ENCODE data around the gene LMNTD2.

The LMNTD2 gene

GRCh38 chr11:568306-569157 lies 8.0 kb upstream of the LMNTD2 start:
- peak; percentile 83 to 91 for DNase-seq (ENCODE audit: low read depth in 1 of 2, low spot score in 1 of 2)

DNA sequence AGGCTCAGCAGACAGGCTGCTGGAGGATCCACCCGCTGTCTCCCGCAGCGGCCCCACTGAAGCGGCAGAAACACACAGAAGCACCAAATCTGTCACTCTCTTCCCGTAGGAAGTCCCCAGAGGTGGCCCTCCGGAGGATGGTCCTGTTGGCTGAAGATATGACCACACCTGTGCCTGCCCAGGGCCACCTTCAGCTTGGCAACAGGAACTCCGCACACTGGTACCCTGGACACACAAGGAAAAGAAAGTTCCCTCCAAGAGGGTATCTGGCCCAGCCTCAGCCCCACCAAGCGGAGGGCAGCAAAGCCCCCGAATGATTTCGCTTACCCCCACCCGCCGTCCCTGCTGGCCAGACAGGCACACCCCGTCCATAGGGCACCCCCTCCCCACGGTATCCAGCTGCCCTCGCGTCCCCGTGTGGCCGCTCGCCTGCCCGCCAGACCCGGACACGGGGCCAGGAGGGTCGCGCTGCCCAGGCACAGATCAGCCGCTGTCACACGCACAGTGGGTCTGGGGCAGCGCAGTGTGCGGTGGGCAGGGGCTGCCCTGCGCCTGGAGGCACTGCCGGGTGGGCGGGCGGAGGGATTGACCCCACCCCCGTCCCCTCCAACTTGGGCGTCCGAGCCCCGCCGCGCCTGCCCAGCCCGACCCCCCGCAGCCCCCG lies 7.2 kb upstream of the LMNTD2 start:
- no peak for DNase-seq (ENCODE audit: low read depth in 1 of 2, low spot score in 1 of 2)

DNA sequence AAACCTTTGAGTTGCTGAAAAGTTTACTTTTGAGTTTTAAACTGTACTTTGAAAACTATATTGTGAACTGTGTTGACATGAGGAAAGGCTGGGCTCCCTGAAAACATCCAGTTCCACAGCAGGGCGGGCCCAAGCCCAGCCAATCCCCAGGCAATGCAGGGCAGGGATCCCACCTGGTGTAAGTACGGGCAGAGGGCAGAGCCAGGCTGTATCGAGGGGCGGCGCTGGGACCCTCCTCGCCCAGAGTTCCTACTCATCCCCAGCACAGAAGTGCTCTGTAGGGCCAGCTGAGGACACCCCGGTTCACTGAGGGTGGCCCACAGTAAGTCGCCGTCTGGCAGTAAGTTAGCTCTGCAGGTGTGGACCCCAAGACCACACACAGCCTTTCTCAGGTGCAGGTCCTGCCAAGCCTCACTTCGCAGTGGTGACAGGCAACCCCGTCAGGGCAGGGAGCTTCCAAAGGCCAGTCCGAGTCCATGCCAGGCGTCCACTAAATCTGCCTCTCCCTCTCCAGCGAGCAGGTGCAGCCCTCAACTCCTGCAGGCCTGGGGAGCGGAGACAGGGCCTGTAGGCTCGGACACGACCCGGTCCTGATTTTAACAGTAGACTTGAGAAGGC lies 6.6 kb upstream of the LMNTD2 start:
- no peak for DNase-seq (ENCODE audit: low read depth in 1 of 2, low spot score in 1 of 2)

DNA sequence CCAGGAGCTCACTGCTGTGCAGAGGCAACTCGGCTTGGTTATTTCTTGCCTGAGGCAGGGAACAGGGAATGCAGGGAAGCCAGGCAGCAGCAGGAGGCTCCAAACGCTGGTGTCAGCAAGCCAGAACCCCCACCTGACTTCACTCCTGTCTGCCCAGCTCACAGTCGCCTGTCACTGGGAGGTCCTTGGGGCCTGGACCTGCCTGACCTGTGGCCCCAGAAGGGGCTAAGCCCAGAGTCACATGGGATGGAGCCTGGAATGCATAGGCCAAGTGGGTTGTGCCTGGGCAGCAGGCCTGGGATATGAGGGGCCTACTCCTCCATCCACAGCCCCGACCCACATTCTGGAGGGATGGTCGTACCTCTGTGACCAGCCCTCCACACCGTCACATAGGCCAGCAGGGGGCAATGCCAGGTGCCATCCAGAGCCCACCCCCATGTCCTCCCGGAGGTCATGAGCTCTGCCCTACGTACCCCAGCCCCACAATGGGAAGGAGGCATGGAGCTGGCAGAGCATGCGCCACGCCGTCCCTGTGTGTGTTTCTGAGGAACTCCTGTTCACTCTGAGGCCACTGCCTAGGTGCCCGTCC lies 5.5 kb upstream of the LMNTD2 start:
- no peak for DNase-seq (ENCODE audit: low read depth in 1 of 2, low spot score in 1 of 2)

DNA sequence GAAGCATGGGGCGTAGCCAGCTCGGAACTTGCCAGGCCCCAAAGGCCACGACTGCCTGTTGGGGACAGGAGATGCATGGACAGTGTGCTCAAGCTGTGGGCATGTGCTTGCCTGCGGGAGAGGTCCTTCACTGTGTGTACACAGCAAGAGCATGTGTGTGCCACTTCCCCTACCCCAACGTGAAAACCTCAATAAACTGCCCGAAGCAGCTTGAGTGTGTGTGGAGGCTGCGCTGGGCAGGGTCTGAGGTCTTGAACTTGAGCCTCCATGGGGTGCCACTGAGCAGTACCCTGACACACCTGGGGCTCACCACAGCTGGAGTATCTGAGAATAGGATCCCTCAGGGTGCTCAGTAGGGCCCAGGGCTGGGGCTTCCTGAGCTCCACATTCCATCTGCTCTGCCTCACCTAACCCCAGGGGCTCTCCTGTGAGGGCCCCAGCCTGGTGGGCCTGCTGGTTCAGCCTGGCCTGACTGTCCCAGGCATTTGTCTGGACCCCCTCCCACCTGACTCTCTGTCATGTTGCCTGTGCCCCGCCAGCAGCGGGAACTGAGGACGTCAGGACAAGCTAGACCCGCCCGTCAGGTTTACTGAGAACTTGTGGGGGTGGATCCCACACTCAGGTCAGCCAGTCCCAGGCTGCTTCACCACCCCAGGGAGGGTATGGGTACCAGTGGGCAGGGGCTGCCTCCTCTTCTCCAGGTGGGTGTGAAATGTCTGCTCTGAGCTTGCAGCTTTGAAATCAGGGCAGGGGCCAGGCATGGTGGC lies 3.5 kb upstream of the LMNTD2 start:
- DNase-seq (ENCODE audit: low read depth in 1 of 2, low spot score in 1 of 2) = no peak

GRCh38 chr11:563066-563811 lies 2.7 kb upstream of the LMNTD2 start:
- no peak for DNase-seq (ENCODE audit: low read depth in 1 of 2, low spot score in 1 of 2)

DNA sequence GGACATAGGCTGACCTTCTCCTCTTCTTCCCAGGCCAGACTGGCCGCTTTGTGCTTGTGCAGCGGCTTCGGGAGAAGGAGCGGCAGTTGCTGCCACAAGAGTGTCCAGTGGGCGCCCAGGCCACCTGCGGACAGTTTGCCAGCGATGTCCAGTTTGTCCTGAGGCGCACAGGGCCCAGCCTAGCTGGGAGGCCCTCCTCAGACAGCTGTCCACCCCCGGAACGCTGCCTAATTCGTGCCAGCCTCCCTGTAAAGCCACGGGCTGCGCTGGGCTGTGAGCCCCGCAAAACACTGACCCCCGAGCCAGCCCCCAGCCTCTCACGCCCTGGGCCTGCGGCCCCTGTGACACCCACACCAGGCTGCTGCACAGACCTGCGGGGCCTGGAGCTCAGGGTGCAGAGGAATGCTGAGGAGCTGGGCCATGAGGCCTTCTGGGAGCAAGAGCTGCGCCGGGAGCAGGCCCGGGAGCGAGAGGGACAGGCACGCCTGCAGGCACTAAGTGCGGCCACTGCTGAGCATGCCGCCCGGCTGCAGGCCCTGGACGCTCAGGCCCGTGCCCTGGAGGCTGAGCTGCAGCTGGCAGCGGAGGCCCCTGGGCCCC lies 1.6 kb upstream of the LMNTD2 start:
- DNase-seq (ENCODE audit: low read depth in 1 of 2, low spot score in 1 of 2) = no peak

- no peak for DNase-seq (ENCODE audit: low read depth in 1 of 2, low spot score in 1 of 2)
These were observed 838 bp upstream of the LMNTD2 start for GRCh38 chr11:561148-562003.

DNA sequence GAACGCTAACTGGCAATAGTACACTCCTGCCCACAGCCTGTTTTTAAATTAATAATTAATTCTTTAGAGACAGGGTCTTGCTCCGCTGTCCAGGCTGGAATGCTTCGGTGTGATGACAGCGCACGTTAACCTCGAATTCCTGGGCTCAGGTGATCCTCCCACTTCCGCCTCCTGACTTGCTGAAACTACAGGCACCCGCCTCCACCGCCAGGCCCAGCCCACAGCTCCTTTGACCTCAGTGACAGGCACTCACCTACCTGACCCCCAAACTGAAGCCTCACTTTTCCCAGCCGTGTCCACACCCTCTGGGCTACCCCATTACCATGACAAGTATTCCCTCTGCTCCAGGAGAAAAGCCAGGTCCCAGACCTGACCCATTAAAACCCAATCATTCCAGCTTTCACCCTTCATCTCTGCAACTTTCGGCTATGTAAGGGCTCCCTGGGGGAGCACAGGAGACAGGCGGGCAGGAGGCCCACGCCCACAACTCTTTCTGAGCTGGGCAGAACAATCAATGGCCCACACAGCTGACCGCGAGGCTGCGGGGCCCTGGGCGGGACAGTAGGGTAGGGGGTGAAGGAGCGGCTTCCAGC lies 730 bp downstream of the LMNTD2 start:
- DNase-seq (ENCODE audit: low read depth in 1 of 2, low spot score in 1 of 2) = no peak

DNA sequence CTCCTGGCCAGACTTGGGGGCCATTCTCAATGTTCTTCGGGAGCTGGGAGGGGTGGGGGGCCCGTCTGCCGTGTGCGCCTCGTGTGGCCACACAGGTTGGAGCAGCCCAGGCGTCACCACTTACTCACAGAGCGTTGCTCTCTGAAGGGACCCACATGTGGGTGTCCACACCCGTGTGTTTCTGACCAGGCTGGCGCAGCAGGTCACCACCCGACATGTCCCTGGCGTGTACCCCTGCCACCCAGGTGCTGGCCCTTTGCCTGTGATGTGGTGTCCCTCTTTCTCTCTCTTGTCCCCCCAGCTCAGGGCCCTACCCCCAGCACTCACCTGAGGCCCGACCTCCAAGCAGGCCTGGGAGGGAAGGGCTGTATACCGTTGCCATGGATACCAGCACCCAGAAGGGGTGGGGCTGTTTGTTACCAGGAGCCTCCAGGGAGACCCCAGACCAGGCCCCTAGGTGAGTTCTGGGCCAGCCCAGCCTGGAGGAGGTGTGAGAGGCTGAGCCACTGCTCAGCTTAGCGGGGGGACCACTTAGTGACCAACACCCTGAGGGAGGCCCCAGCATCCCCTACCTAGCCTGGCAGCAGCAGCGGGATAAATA lies 1.4 kb downstream of the LMNTD2 start:
- no peak for DNase-seq (ENCODE audit: low read depth in 1 of 2, low spot score in 1 of 2)

GRCh38 chr11:558503-558902 lies 2.0 kb downstream of the LMNTD2 start:
- no peak for DNase-seq (ENCODE audit: low read depth in 1 of 2, low spot score in 1 of 2)

GRCh38 chr11:557328-558132 lies 3.0 kb downstream of the LMNTD2 start:
- no peak for DNase-seq (ENCODE audit: low read depth in 1 of 2, low spot score in 1 of 2)

GRCh38 chr11:556662-557256 lies 3.8 kb downstream of the LMNTD2 start:
- no peak for DNase-seq (ENCODE audit: low read depth in 1 of 2, low spot score in 1 of 2)

DNA sequence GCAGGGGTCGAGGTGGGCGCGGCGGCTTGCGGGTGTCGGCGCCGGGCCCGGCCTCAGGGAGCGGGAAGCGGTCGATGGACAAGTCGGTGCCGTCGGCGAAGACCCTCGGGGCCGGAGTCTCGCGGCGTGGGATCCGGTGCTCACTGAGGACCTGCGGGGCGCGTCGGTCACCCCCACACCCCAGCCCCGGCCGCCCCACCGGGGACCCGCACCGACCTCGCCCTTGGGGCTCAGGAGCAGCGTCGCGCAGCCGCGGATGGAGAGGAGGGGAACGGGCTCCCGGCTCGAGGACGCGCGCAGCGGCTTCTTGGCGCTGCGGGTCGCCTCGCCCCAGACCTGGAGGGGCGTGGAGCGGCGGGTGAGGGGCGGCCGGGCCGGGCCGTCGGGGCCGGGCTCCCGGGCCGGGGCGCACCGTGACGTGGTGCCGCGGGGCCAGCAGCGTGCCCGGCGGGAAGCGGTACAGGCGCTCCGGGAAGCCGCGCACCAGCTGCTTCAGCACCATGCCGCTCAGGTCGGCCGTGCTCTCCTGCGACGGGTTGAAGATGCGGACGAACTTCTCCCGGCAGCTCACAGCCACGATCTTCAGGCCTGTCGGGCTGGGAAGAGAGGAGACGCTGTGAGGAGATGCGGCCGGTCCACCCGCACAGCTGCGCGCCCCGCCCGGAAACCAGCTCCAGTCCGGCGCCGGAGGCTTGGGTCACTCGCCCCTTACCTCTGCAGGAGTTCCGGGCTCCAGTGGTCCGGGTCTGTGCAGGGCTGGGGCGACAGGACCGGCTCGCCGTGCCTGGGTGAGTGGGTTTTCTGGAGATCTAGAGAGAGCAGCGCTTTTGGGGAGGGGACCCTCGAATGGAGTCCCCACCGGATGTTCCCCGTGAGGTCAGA lies 4.5 kb downstream of the LMNTD2 start:
- no peak for DNase-seq (ENCODE audit: low read depth in 1 of 2, low spot score in 1 of 2)

DNA sequence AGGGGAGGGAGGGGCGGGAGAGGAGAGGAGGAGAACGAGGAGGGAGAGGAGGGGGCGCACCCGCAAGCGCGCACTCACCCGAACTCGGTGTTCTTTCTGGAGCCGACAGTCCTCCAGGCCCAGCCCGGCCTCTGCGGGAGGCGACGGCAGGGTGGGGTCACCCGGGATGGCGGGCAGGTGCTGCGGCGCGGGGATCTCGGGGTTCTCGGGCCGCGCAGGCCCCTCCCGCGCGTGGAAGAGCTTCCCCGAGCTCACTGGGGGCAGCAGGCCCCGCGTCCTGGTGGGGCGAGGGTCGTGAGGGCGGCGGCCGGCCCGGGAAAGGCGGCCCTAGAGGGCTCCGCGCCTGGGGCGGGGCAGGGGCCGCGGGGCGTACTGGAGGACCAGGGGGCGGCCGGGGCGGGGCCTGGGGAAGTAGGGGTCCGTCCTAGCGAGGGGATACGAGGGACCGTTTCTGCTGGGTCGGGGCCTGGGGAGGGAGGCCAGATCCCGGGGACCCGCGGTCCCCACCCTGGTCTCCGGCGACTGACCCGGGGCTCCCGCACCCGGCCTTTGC lies 5.2 kb downstream of the LMNTD2 start:
- DNase-seq (ENCODE audit: low read depth in 1 of 2, low spot score in 1 of 2) = no peak

Data from stimulated activated CD4-positive, alpha-beta T cell treated with anti-CD3 and anti-CD28 coated beads, Interleukin-15, amount 100 ng/mL, for 1 hour (primary cell).